Measurements from ENCODE around the gene EFCAB6.

GRCh38 chr22:43636086-43636485 is 176.0 kb downstream of the EFCAB6 start:
- no peak for TF ChIP-seq EZH2phosphoT487 (IDR thresholded peaks at IDR 0.05; ENCODE audit: borderline replicate concordance, low read length)
- TF ChIP-seq, protein P1, sequence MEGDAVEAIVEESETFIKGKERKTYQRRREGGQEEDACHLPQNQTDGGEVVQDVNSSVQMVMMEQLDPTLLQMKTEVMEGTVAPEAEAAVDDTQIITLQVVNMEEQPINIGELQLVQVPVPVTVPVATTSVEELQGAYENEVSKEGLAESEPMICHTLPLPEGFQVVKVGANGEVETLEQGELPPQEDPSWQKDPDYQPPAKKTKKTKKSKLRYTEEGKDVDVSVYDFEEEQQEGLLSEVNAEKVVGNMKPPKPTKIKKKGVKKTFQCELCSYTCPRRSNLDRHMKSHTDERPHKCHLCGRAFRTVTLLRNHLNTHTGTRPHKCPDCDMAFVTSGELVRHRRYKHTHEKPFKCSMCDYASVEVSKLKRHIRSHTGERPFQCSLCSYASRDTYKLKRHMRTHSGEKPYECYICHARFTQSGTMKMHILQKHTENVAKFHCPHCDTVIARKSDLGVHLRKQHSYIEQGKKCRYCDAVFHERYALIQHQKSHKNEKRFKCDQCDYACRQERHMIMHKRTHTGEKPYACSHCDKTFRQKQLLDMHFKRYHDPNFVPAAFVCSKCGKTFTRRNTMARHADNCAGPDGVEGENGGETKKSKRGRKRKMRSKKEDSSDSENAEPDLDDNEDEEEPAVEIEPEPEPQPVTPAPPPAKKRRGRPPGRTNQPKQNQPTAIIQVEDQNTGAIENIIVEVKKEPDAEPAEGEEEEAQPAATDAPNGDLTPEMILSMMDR (IDR thresholded peaks at IDR 0.05; ENCODE audit: low read depth, low read length, poor library complexity, severe bottlenecking) = no peak

Data from DOHH2 (cell line).